HFFc6 (cell line): ENCODE measurements around the gene PHC2. TPM values are rescaled to one million over a fixed set of nuclear protein-coding genes. Genes with fewer than 3 reads are reported as not detected.
A peak's percentile ranks its signal among the peaks of the same experiment; 100 is the strongest.

Experiments
- DNase-seq: peaks from one replicate; pipeline ENCODE4 v3.0.0-alpha.2; 2018
- H3K27ac Mint-ChIP-seq: 2 replicates; pipeline ENCODE4 v1.8.0; 2020; ENCODE audit warnings: mild to moderate bottlenecking, mixed read lengths
- H3K27me3 Mint-ChIP-seq: 2 replicates; pipeline ENCODE4 v1.8.0; 2021; ENCODE audit warnings: mild to moderate bottlenecking, moderate library complexity, mixed read lengths; ENCODE audit not compliant: insufficient read depth
- H3K36me3 Mint-ChIP-seq: 2 replicates; pipeline ENCODE4 v1.8.0; 2021; ENCODE audit warnings: low read depth, mixed read lengths
- H3K4me1 Mint-ChIP-seq: 2 replicates; pipeline ENCODE4 v1.8.0; 2020; ENCODE audit warnings: low read depth, mixed read lengths
- H3K4me3 Mint-ChIP-seq: 2 replicates; pipeline ENCODE4 v1.8.0; 2020; ENCODE audit warnings: mild to moderate bottlenecking, moderate library complexity, mixed read lengths
- H3K9me3 Mint-ChIP-seq: 2 replicates; pipeline ENCODE4 v1.8.0; 2020; ENCODE audit warnings: mild to moderate bottlenecking, mixed read lengths
- CTCF ChIP-seq: fragments of 200-600 bp; sonication (generic); IDR thresholded peaks from 2 replicates; pipeline ENCODE4 v1.5.0; 2021; ENCODE audit warnings: antibody characterized with exemption, mild to moderate bottlenecking
- total RNA-seq, 6 experiments: library from RNA; stranded (reverse); fragmentation: NEBNext Ultra II Directional; extraction: Animal tissue kit (Norgen Biotek cat#: 25700); gene quantifications; 2 replicates in 1 of 6; 3 replicates in 5 of 6; pipeline ENCODE4 v1.2.3, GENCODE V29; 2021

The PHC2 gene
- total RNA-seq, 6 experiments from 2014 or later, result 86.5 to 105 (median 99.6) TPM

- DNase-seq, result no peak
- Mint-ChIP-seq H3K27ac (peak overlapping the region; percentile 82), H3K27me3 (no peaks in the 10 kb centered on the region; the same call in none of the 2 replicates), H3K4me3 (no peak overlapping the region; the same call in 1 of the 2 replicates), H3K4me1 (peaks cover 92% of the 10 kb centered on the region), H3K9me3 (no peaks in the 10 kb centered on the region), H3K36me3 (peaks cover 51% of the 10 kb centered on the region)
- TF ChIP-seq CTCF, result no peak
Observed at GRCh38 chr1:33331444-33332356, 99.2 kb downstream of the PHC2 start.

GRCh38 chr1:33330906-33331305, 100.0 kb downstream of the PHC2 start:
- Mint-ChIP-seq H3K4me1 (peaks cover 87% of the 10 kb centered on the region), H3K36me3 (peaks cover 56% of the 10 kb centered on the region)

GRCh38 chr1:33330361-33330890, 100.5 kb downstream of the PHC2 start:
- peaks cover 60% of the 10 kb centered on the region for H3K36me3 Mint-ChIP-seq
- TF ChIP-seq CTCF, result no peak
- H3K27ac Mint-ChIP-seq, result peak overlapping the region; percentile 33
- H3K4me3 Mint-ChIP-seq, result no peak overlapping the region
- H3K4me1 Mint-ChIP-seq, result peaks cover 89% of the 10 kb centered on the region
- no peaks in the 10 kb centered on the region; the same call in 1 of the 2 replicates for H3K27me3 Mint-ChIP-seq
- no peaks in the 10 kb centered on the region for H3K9me3 Mint-ChIP-seq
- no peak for DNase-seq

More at GRCh38 chr1:33330906-33331305, 100.0 kb downstream of the PHC2 start:
- Mint-ChIP-seq H3K27ac (peak overlapping the region; percentile 33; the same call in 1 of the 2 replicates), H3K9me3 (no peaks in the 10 kb centered on the region), H3K27me3 (no peaks in the 10 kb centered on the region; the same call in 1 of the 2 replicates), H3K4me3 (no peak overlapping the region)
- DNase-seq, result no peak
- no peak for TF ChIP-seq CTCF

DNA sequence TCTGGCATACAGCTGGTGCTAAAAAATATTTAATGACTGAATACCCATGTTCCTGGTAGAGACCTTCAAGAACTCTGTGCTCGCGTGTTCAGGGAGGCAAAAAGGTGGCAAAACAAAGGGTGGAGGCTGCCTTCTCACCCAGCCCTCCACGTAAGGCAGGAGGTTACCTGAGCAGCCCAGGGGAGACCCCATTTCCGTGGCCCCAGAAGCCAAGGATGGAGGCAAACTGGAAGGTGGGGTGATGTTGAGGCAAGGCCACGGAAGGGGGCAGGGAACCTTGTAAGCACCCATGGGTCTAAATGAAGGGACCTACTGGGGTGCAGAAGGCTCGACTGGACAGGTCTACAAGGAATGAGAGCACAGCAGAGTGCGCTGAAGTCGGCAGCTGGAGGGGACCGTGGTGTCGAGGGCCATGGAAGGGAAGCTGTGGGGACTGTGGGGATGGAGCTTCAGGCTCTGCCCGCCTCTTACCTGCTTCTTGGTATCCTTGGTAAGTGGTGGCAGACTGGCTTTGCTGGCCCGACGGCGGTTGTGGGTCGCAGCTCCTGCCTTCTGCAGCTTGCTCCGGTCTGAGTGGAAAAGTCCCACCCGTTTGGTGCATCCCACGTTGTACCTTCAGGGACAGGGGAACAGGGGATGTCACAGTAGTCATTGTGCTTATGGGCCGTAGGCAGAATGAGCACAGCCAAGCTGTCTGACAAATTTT, 101.1 kb downstream of the PHC2 start:
- H3K36me3 Mint-ChIP-seq, result peaks cover 59% of the 10 kb centered on the region
- TF ChIP-seq CTCF, result no peak
- no peaks in the 10 kb centered on the region for H3K9me3 Mint-ChIP-seq
- DNase-seq, result no peak
- H3K4me3 Mint-ChIP-seq, result no peak overlapping the region; the same call in 1 of the 2 replicates
- no peaks in the 10 kb centered on the region; the same call in 1 of the 2 replicates for H3K27me3 Mint-ChIP-seq
- peaks cover 82% of the 10 kb centered on the region for H3K4me1 Mint-ChIP-seq
- H3K27ac Mint-ChIP-seq, result peak overlapping the region; percentile 82

DNA sequence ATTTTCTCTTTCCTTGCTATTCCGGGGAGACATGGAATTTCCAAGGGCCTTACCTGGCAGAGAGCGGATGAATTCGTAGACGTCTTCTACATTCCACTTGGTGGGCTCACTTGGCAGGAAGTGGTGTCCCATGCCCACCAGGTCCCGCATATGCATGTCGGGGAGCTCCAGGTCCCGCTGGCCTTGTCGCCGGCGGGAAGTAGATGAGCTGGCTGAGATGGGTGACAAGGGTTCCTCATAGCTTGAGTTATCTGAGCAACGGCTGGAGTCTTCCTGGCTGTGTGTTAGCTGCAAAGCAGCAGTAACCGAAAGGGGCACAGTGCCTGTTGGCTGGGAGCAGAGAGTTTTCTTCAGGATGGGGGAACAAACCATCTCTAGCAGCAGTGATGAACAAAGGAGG, 102.1 kb downstream of the PHC2 start:
- Mint-ChIP-seq H3K9me3 (no peaks in the 10 kb centered on the region), H3K4me3 (peak overlapping the region; percentile 23; the same call in 1 of the 2 replicates), H3K36me3 (peaks cover 54% of the 10 kb centered on the region), H3K27me3 (no peaks in the 10 kb centered on the region; the same call in 1 of the 2 replicates), H3K4me1 (peaks cover 73% of the 10 kb centered on the region), H3K27ac (peak overlapping the region; percentile 82)
- TF ChIP-seq CTCF, result no peak
- no peak for DNase-seq
